SK-N-MC (cell line): ENCODE results near the gene APP.

ENCODE experiments used
- DNase-seq: peaks from one replicate; pipeline ENCODE4 v3.0.0-alpha.2; 2011; ENCODE audit warnings: low read depth, low spot score
- H3K27ac ChIP-seq: fragments of 200-600 bp; sonication (generic); 2 replicates; pipeline ENCODE4 v1.5.1; 2016; ENCODE audit warnings: mixed run types
- H3K36me3 ChIP-seq: fragments of 200-600 bp; sonication (generic); 2 replicates; pipeline ENCODE4 v1.6.1; 2017; ENCODE audit warnings: antibody characterized with exemption, low read length, mixed read lengths; ENCODE audit not compliant: insufficient read depth
- H3K4me3 ChIP-seq: fragments of 200-600 bp; sonication (generic); 2 replicates; pipeline ENCODE4 v1.5.1; 2016
- H3K9ac ChIP-seq: fragments of 200-600 bp; sonication (generic); 2 replicates; pipeline ENCODE4 v1.8.0; 2017; ENCODE audit warnings: mixed run types, mixed read lengths; ENCODE audit not compliant: insufficient read length
- H3K9me3 ChIP-seq: fragments of 200-600 bp; sonication (generic); 2 replicates; pipeline ENCODE4 v1.6.1; 2017; ENCODE audit warnings: low read depth, mild to moderate bottlenecking, antibody characterized with exemption, low read length, moderate library complexity, mixed read lengths
- EZH2 ChIP-seq: fragments of 200-600 bp; sonication (generic); IDR thresholded peaks from one replicate; pipeline ENCODE4 v1.6.1; 2017; ENCODE audit warnings: antibody characterized with exemption
- FOXP2 ChIP-seq: optimal IDR thresholded peaks from 2 replicates; pipeline ENCODE3; 2011; ENCODE audit warnings: mild to moderate bottlenecking, moderate library complexity; ENCODE audit not compliant: insufficient read depth; ENCODE audit errors: extremely low read length, control extremely low read depth
- POLR2AphosphoS5 ChIP-seq: IDR thresholded peaks from 2 replicates; pipeline ENCODE4 v1.6.1; 2012; ENCODE audit warnings: mild to moderate bottlenecking, low read depth, low read length, borderline replicate concordance

APP gene

DNA sequence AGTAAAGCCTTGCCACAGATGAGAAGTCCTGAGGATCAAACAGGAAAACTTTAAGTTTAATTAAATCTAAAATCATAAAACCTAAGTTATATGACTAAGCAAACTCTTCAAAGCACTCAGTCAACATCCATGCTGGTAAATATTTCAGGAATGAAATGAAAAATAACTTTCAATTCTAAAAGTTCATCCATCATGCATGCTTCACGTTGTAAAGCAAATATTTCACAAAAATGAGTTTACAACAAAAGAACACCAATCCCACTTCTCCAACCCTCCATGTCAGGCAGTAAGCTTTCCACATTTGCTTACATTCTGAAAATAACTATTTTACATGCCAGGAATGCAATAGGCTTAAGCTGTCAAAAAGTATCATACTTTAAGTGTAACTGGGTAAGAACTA, 16.8 kb downstream of the APP start:
- H3K9me3 ChIP-seq, result no peaks in the 10 kb centered on the region
- TF ChIP-seq POLR2AphosphoS5 (no peak), EZH2 (no peak), FOXP2 (no peak)
- no peak overlapping the region for H3K4me3 ChIP-seq
- peaks cover 47% of the 10 kb centered on the region for H3K36me3 ChIP-seq
- H3K9ac ChIP-seq, result no peak overlapping the region
- DNase-seq, result no peak
- H3K27ac ChIP-seq, result no peak overlapping the region

GRCh38 chr21:26148840-26149354, 21.7 kb downstream of the APP start:
- DNase-seq, result no peak
- no peak overlapping the region for H3K9ac ChIP-seq

GRCh38 chr21:26148071-26148839, 22.3 kb downstream of the APP start:
- DNase-seq, result no peak
- no peak overlapping the region for H3K4me3 ChIP-seq
- H3K9ac ChIP-seq, result no peak overlapping the region
- H3K27ac ChIP-seq, result no peak overlapping the region
- TF ChIP-seq POLR2AphosphoS5 (no peak), FOXP2 (no peak), EZH2 (no peak)
- no peaks in the 10 kb centered on the region for H3K9me3 ChIP-seq
- peaks cover 61% of the 10 kb centered on the region for H3K36me3 ChIP-seq

More at GRCh38 chr21:26148840-26149354, 21.7 kb downstream of the APP start:
- no peak overlapping the region for H3K4me3 ChIP-seq
- peaks cover 59% of the 10 kb centered on the region for H3K36me3 ChIP-seq
- 0 out of 2 replicates have a peak overlapping the region, but pooled peaks have one; percentile 17 for H3K27ac ChIP-seq
- TF ChIP-seq POLR2AphosphoS5 (no peak), EZH2 (no peak), FOXP2 (no peak)
- no peaks in the 10 kb centered on the region for H3K9me3 ChIP-seq

DNA sequence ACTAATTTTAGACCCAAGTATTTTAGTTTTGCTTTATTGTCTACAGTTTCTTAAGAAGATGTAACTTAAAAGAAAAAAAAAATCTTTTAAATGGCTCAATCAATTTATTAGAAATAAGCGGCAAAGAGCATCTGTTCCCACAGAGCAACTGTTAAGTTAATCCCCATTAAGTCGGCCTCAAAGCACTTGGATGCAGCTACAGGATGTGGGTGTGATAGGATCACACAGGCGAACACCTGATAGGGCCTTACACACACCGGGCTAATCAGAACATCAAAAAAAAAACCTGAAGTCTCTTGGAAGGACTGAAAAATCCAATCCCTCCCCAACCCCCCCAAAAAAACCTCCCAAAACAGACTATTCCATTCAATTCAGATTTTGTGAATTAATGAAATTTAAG, 23.0 kb downstream of the APP start:
- Histone ChIP-seq H3K27ac (no peak overlapping the region), H3K9ac (no peak overlapping the region), H3K4me3 (no peak overlapping the region), H3K36me3 (peaks cover 57% of the 10 kb centered on the region), H3K9me3 (no peaks in the 10 kb centered on the region)
- TF ChIP-seq POLR2AphosphoS5 (no peak), EZH2 (no peak), FOXP2 (no peak)
- no peak for DNase-seq

DNA sequence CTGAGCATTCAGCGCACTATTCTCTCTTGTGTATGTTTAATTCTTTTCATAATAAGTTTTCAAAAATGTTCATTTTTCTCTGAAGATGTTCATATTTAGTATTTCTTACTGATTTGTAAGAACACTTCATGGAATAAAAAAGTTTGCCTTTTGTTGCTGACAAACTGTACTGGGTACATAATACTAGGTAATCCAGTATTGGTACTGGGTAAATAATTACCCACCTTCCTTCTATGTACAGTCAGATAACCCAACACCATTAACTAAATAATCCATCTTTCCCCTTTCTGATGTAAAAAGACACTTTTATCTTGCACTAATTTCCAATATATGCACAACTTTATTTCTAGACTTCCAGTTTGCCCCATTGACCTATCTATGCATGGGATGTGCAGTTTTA, 23.9 kb downstream of the APP start:
- Histone ChIP-seq H3K36me3 (peaks cover 65% of the 10 kb centered on the region), H3K27ac (no peak overlapping the region)
- TF ChIP-seq FOXP2, result no peak
- TF ChIP-seq POLR2AphosphoS5, result no peak
- no peak for TF ChIP-seq EZH2

DNA sequence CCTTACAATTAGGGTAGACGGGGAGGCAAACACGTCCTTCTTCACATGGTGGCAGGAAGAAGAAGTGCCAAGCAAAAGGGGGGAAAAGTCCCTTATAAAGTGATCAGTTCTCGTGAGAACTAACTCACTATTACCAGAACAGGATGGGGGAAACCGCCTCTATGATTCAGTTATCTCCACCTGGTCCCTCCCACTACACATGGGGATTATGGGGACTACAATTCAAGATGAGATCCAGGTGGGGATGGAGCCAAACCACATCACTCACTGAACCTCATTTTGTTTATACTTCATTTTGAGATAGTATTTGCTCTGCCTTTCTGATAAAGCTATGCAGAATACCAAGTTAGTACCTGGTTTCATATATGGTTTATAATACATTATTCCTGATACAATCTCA, 26.5 kb downstream of the APP start:
- H3K27ac ChIP-seq, result no peak overlapping the region
- no peak overlapping the region for H3K4me3 ChIP-seq
- DNase-seq, result no peak
- no peak for TF ChIP-seq POLR2AphosphoS5
- no peak for TF ChIP-seq FOXP2
- no peak for TF ChIP-seq EZH2
- no peaks in the 10 kb centered on the region for H3K9me3 ChIP-seq
- peaks cover 70% of the 10 kb centered on the region for H3K36me3 ChIP-seq
- H3K9ac ChIP-seq, result no peak overlapping the region

More for the DNA sequence above, 23.9 kb downstream of the APP start:
- Histone ChIP-seq H3K9me3 (no peaks in the 10 kb centered on the region), H3K9ac (no peak overlapping the region), H3K4me3 (no peak overlapping the region)
- DNase-seq, result no peak

DNA sequence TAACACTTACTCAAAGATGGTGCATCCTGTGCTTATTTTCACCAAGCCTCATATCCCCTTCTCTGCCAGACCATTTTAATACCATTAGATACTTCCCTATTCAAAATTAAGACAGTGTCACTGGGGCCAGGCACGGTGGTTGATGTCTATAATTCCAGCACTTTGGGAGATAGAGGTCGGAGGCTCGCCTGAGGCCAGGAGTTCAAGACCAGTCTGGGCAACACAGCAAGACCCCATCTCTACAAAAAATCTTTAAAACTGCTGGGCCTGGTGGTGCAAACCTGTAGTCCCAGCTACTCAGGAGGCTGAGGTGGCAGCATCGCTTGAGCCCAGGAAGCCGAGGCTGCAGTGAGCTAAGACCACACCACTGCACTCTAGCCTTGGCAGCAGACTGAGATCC, 28.2 kb downstream of the APP start:
- DNase-seq, result no peak
- H3K9ac ChIP-seq, result no peak overlapping the region
- no peak overlapping the region for H3K27ac ChIP-seq
- TF ChIP-seq POLR2AphosphoS5 (no peak), FOXP2 (no peak), EZH2 (no peak)
- peaks cover 53% of the 10 kb centered on the region for H3K36me3 ChIP-seq
- H3K9me3 ChIP-seq, result no peaks in the 10 kb centered on the region
- H3K4me3 ChIP-seq, result no peak overlapping the region

DNA sequence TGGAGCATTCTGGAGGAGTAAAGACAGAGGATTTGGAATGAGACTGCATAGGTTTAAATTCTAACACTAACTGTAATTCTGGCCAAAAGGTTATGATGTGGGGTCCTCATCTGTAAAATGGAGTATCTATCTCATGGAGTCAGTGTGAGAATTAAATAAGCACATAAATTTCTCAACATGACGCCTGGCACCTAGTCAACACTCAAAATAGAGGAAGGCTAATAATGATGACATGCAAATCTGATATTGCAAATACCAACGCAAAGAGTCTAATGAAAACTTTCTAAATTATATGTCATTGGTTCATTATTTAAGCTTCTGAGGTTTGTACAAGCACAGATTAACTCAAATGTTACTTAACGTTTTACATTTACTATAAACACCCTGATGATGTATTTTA, 29.6 kb downstream of the APP start:
- Histone ChIP-seq H3K9ac (no peak overlapping the region), H3K9me3 (no peaks in the 10 kb centered on the region), H3K36me3 (peaks cover 43% of the 10 kb centered on the region), H3K4me3 (no peak overlapping the region), H3K27ac (peak overlapping the region; percentile 68)
- no peak for DNase-seq
- no peak for TF ChIP-seq EZH2
- no peak for TF ChIP-seq POLR2AphosphoS5
- TF ChIP-seq FOXP2, result no peak
